CD4-positive, alpha-beta T cell treated with Interferon alpha-2 for 1 hour (primary cell): ENCODE data around the gene CTDSP1.

Experiments
- DNase-seq, 2 donors: peaks; one replicate each; pipeline ENCODE4 v3.0.0-alpha.2; 2020 to 2022

CTDSP1 gene, protein sequence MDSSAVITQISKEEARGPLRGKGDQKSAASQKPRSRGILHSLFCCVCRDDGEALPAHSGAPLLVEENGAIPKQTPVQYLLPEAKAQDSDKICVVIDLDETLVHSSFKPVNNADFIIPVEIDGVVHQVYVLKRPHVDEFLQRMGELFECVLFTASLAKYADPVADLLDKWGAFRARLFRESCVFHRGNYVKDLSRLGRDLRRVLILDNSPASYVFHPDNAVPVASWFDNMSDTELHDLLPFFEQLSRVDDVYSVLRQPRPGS

DNA sequence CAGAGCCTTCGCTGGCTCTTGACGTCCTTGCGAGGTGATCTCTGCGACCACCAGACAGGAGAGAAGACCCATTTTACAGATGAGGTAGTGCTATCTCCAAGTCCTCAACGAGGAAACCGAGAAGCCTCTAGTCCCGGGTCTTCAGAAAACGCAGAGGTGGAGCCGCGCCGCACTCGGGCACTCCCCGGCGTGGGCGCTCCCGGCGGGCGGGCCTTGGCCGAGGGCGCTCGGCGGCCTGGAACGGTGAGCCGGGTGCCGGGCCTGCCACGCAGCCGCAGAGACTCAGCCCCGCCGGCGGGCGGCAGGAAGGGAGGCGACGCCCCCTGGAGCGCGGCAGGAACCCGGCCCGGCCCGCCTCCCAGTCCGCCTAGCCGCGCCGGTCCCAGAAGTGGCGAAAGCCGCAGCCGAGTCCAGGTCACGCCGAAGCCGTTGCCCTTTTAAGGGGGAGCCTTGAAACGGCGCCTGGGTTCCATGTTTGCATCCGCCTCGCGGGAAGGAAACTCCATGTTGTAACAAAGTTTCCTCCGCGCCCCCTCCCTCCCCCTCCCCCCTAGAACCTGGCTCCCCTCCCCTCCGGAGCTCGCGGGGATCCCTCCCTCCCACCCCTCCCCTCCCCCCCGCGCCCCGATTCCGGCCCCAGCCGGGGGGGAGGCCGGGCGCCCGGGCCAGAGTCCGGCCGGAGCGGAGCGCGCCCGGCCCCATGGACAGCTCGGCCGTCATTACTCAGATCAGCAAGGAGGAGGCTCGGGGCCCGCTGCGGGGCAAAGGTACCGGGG, at the start of gene CTDSP1:
Gene CTDSP1 (plus strand): TSS at position 478 of the 776 bp plus-strand sequence. CDS start 223 bp downstream, at position 701.
- peak; percentile 90 to 94 for DNase-seq

DNA sequence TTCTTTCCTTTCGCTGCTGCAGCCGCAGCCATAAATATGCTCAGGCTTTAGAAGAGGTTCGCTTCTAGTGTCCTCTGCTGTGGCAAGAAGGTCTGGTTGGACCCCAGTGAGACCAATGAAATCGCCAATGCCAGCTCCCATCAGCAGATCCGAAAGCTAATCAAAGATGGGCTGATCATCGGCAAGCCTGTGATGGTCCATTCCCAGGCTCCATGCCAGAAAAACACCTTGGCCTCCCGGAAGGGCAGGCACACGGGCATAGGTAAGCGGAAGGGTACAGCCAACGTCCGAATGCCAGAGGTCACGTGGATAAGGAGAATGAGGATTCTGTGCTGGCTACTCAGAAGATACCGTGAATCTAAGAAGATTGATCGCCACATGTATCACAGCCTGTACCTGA, 45.6 kb upstream of the CTDSP1 start:
- no peak for DNase-seq

DNA sequence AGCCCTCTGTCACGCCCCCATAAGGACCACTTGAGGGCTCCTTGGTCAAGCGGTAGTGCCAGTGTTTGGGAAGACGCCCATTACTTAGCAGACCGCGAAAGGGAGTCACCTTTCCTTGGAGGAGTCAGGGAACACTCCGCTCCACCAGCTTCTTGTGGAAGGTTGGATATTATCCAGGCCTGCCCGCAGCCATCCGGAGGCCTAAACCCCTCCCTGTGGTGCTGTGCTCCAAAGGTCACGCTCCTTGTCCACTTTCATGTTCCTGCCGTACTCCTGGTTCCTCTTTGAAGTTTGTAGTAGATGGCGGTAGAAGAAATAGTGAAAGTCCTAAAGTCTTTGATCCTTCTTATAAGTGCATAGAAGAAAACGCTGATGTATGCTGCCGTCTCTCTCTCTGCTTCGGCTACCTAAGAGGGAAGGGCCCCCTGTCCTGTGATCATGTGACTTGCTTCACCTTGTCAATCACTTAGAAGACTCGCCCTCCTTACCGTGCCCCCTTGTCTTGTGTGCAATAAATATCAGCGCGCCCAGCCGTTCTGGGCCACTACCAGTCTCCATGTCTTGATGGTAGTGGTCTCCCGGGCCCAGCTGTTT, 44.7 kb upstream of the CTDSP1 start:
- no peak for DNase-seq

DNA sequence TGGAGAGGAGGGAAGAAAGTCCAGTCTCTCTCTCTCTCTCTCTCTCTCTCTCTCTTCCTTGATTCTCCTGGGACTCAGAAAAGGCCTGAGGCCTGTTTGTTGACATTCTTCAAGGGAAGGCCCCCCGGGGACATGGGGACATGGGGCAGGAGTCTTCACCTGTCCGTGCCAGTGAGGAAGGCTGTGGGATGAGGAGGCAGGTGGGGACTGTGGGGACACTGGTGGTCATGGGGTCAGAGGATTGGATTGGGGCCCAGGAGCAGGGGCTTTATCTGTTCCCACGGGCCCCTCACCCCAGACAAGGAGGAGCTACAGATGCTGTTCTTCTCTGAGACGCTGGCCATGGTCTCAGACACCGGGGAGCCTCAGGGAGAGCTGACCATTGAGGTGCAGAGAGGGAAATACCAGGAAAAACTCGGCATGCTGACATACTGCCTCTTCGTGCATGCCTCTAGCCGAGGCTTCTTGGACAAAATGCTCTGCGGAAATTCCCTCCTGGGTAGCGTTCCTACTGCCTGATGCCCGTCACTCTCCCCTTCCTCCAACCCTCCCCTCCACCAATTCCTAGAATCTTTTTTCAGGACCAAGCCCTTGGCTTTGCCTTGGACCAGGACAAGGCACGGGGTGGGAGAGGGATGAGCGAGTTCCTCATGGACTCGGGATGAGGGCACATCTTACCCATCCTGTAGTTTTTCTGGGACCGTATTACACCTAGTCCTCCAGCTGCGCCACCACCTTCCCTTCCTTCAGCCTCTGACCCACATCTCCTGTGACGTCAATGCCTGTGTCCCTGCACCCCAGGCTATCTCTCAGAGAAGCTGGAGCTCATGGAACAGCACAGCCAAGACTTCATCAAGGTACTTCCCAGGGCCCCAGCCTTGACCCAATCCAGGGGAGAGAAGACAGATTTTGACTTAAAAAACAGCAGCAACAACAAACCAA, 42.2 kb upstream of the CTDSP1 start:
- DNase-seq: no peak

DNA sequence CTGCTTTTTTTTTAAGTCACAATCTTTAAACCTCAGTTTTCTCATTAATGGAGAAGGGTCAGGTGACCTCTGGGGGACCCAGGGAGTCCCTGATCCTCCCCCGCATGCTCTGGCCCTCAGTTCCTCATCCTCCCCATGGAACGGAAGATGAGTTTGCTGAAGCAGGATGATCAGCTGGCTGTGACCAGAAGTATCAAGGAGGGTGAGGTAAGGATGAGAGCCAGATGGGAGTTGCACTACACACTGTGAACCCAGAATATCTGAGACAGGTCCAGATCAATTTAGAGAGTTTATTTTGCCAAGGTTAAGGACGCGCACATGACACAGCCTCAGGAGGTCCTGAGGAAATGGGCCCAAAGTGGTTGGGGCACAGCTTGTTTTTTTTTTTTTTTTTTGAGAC, 39.2 kb upstream of the CTDSP1 start:
- DNase-seq: peak in 1 of 2 donors; percentile 38

DNA sequence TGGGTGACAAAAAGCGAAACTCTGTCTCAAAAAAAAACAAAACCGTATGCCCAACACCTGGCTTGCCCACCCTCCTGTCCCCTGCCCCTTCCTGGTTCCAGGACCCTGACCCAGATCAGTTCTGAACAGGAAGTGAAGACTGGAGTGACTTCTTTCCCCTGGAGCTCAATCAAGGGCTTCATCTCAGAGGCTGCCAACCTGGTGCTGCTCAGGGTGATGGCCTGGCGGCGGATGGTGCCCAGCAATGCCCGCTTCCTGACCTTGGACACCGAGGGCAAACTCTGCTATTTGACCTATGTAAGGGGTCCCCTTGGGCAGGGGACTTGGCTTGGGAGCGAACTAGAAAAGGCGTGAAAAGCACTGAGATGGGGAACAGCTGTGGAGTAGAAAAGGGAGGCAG, 37.1 kb upstream of the CTDSP1 start:
- no peak for DNase-seq

DNA sequence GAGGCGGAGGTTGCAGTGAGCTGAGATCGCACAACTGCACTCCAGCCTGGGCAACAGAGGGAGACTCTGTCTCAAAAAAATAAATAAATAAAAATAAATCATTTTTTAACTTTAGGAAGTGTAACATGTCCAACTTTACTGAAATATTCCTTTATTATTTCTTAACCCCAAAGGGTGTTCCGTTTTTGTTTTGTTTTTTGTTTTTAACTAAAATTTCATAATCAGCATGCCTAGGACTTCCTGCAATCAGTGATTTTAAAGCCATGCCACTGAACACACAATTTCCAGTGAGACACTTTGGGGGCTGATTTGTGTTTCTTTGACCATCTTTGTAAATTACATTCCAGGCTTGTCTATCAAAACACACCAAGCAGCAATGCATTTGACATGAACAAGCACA, 35.9 kb upstream of the CTDSP1 start:
- no peak for DNase-seq

DNA sequence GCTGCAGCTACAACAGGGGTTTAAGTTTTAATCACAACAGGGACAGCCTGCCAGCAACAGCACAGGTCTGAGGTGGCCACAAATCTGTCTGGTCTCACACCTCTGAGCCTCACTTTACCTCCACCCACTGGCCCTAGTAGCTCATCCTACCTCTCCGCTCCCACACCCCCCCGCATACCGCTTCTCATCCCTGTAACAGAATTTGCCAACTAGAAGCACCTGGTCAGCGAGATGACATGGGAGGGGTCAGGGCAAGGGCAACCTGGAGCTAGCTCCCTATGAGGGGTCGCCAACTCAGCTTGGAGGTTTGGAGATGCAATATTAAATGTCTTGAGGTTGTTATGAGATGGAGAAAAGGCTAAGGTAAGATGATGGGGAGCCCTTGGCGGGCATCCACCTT, 35.5 kb upstream of the CTDSP1 start:
- DNase-seq: no peak

DNA sequence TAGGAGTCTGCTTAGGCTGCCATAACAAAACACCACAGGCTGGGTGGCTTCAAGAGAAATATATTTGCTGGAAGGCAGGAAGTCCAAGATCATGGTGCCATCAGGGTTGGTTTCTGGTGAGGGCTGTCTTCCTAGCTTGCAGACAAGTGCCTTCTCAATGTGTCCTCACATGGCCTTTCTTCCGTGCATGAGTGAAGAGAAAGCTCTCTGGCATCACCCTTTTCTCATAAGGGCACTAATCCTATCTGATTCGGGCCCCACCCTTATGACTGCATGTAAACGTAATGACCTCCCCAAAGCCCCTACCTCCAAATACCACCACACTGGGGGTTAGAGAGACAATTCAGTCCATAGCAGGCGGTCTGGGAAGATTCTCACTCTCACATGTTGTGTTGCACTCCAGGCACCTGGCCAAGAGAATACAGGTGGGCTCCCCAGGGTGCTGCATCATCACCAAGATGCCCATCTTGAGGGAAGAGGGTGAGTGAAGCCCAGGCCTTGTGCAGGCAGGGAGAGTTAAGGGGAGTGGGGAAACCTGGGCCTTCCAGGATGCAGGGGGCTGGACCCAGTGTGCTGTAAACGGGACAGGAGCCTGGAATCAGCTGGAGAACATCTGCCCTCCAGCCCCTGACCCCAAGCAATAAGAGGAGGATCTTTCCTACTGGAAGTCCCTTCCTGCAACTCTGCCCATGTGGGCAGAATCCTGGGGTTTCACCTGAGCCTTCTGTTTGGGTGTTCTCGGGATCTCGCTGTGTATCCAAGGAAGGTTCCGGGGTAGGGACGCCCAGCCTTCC, 32.9 kb upstream of the CTDSP1 start:
- no peak for DNase-seq

DNA sequence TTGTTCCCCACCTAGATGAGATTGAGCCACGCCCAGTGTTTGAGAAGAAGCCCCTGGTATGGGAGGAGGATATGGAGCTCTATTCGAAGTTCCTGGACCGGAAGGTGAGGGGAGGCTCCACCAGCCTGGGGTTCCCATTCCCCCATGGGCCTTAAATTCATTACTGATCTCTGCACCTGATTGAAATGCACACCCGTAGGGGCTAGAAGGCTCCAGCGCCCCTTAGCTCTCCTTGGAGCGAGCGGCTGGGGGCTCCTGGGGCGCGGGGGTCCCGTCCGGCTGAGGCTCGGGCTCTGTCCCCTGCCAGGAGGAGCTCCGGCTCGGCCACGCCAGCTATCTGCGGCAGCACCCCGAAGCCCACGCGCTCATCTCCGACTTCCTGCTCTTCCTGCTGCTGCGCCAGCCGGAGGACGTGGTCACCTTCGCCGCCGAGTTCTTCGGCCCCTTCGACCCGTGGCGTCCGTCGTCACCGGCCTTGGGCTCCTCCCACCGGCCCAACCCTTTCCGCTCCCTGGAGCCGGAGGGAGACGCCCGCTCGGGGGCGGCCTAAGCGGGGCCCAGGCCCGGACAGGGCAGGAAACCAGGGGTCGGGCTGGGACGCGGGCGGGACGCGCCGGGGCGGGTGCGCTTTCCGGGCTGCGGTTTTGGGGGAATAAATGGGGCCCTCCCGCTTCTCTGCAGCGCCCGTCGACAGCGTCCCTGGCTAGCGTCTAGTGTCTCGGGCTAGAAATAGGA, 32.1 kb upstream of the CTDSP1 start:
- DNase-seq: peak; percentile 81 to 84

DNA sequence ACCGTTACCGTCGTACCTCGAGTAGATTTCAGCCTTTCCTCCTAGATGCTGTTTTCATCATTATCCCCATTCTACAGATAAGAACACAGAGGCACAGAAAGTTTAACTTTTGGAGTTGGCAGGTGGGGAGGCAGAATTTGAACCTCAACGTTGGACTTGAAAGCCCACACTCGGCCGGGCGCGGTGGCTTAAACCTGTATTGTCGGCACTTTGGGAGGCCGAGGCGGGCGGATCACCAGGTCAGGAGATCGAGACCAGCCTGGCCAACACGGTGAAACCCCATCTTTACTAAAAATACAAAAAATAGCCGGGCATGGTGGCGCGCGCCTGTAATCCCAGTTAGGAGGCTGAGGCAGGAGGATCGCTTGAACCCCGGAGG, 31.5 kb upstream of the CTDSP1 start:
- DNase-seq: no peak

DNA sequence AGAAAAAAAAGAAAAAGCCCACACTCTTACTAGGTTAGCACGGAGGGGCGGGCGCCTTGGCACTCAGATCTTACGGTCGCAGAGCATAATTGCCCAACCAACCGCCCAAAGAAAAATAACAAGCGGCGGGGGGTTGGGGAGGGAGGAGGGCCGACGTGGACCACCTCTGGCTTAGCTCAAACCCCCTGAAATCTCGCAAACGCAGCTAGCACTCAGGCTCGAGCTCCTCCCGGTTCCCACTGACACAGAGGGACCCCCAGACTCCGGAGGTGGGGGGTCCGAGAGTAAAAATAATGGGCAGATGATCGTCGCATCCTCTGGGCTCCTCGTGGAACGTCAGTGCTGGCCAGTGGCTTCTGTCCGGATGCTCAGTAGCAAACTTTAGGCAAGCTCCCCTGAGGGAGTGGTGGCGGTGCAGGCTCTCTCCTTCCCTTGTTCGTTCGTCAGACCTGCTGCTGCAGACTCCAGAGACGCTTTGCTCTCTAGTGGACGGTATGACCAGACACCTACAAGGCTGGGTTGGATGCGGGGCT, 31.0 kb upstream of the CTDSP1 start:
- peak in 1 of 2 donors; percentile 37 for DNase-seq

DNA sequence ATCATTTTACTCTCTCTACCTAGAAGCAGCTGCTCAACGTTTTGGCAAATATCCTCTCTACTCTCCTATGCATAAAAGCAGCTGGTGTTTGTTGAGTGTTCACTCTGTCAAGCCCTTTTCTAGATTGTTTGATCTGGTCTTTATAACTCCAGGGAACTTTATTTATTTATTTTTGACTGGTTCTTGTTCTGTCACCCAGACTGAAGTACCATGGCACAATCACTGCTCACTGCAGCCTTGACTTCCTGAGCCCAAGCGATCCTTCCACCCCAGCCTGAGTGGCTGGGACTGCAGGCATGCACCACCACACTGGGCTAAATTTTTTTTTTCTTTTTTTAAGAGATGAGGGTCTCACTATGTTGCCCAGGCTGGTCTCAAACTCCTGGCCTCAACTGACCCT, 30.3 kb upstream of the CTDSP1 start:
- DNase-seq: no peak

DNA sequence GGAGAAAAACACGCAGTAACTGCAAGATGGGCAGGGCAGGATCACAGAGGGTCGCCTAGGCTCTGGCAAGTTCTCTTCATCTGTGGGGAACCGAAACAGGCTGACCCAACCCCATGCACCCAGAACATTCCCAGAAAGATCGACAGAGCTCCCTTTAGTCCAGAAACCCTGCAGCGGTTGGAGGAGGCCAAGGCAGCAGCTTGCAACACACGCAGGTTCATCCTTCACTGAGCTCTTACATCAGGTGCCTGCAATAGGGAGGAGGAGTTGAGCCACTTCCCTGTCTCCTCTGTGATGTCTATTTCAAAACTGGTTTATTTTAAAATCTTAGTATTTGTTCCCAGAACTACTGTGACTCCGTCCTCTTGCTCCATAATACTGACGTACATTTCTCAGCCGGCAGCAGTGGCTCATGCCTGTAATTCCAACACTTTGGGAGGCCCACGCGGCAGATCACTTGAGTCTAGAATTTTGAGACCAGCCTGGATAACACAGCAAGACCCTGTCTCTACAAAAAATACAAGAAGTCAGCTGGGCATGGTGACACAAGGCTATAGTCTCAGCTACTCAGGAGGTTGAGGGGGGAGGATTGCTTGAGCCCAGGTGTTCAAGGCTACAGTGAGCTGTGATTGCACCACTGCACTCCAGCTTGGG, 29.1 kb upstream of the CTDSP1 start:
- DNase-seq: peak; percentile 26 to 75

DNA sequence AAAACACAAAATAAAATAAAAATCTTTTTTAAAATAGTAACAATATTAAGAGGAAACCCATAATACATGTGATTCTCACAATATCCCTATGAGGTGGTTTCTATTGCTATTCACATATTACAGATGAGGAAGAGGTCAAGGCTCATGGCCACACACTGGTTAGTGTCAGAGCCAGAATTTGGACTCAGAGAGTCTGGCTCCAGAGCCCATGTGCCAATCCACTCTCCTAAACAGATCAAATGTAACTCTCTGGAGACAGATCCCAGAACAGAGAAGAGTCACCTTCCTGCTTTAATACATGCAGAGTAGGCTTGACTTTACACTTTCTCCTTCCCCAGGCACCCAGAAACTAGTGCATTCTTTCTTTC, 27.7 kb upstream of the CTDSP1 start:
- DNase-seq: no peak

DNA sequence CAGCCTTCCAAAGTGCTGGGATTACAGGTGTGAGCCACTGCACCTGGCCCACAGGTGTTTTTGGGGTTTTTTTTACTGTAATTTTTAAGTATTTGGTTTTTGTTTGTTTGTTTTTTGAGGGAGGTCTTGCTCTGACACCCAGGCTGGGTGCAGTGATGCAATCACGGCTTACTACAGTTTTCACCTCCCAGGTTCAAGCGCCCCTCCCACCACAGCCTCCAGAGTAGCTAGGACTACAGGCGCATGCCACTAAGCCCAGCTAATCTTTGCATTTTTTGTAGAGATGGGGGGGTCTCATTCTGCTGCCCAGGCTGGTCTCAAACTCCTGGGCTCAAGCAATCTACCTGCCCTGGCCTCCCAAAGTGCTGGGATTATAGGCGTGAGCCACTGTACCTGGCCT, 24.9 kb upstream of the CTDSP1 start:
- DNase-seq: no peak

DNA sequence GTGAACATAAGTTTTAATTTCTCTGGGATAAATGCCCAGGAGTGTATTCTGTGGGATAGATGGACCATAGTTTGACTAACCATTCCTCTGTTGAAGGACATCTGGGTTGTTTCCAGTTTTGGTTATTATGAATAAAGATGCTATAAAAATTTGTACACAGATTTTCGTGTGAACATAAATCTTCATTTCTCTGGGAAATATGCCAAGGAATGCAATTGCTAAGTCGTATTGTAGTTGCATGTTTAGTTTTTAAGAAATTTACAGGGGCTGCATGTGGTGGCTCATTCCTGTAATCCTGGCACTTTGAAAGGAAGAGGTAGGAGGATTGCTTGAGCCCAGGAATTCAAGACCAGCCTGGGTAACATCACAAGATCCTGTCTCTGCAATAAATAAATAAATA, 24.5 kb upstream of the CTDSP1 start:
- no peak for DNase-seq

DNA sequence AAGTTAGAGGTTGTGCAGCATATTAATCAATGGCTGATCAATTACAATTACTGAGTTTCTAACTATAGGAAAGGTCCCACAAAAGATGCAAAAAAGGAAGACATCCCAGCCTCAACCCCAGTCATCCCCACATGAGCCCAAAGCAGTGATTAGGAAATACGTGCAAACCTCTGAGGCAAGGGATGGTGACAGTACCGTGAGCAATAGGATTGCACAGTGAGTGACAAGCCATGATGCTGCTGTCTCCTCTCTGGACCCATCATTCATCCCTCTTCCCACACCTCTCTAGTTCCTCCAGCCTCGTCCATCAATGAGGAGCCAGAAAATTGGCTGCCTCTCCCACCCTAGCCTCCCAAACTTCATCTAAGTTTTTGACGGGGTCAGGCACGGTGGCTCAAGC, 21.6 kb upstream of the CTDSP1 start:
- DNase-seq: peak in 1 of 2 donors; percentile 56

DNA sequence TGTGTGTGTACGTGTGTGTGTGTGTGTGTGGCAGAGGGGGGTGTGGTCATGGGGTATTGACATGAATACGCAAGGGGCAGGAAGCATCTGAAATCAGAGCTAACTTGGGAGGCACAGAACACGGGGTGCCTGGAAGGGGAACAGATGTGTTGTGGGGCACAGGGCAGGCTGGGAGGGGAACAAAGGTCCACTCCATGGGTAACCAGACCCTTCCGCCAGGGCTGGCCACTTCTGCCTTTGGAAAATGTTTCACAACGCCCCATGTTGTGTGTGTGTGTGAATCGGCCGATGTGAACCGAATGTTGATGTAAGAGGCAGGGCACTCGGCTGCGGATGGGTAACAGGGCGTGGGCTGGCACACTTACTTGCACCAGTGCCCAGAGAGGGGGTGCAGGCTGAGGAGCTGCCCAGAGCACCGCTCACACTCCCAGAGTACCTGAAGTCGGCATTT, 17.7 kb upstream of the CTDSP1 start, which contains the start of gene SLC11A1:
Gene SLC11A1 (plus strand): TSS at position 358 of the 451 bp plus-strand sequence. CDS start 96 bp downstream, outside the sequence.
- peak in 1 of 2 donors; percentile 73 for DNase-seq

DNA sequence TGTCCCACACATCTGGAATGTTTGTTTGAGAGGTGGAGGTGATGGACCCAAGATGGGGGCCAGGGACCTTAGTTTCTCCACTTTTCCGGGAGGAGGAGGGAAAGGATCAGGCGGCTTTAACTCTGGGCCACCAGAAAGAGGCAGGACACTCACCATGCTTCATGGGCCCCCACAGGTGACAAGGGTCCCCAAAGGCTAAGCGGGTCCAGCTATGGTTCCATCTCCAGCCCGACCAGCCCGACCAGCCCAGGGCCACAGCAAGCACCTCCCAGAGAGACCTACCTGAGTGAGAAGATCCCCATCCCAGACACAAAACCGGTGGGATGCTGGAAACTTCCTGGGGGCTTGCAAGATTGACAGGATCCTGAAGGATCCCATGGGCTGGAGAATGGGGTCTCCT, 16.9 kb upstream of the CTDSP1 start:
- DNase-seq: no peak
